Gastrocnemius medialis (tissue), 4 donors: ENCODE measurements around the gene GINS2. TPM values are rescaled to one million over a fixed set of nuclear protein-coding genes. Genes with fewer than 3 reads are reported as not detected.

Experiments
- ATAC-seq, 2 donors: fragments of 150-250 bp; one replicate each; pipeline ENCODE4 v1.9.1; 2016
- DNase-seq, 2 donors: peaks; one replicate each; pipeline ENCODE4 v3.0.0-alpha.2; 2019
- H3K27ac ChIP-seq, 4 donors: fragments of 200-600 bp; sonication (generic); 1 replicate in 1 of 4; 2 replicates in 3 of 4; pipeline ENCODE4 v1.5.1; 2016 to 2018; ENCODE audit warnings: mild to moderate bottlenecking in 2 of 4, moderate library complexity in 1 of 4
- H3K27me3 ChIP-seq, 3 donors: fragments of 200-600 bp; sonication (generic) in 2 of 3; 1 replicate in 1 of 3; 2 replicates in 2 of 3; pipeline versions ENCODE4 v1.5.1 to v1.6.0; 2016 to 2019; ENCODE audit warnings: mild to moderate bottlenecking in 1 of 3, moderate library complexity in 1 of 3
- H3K36me3 ChIP-seq, 2 donors: fragments of 200-600 bp; sonication (generic) in 1 of 2; one replicate each; pipeline ENCODE4 v1.5.1; 2017 to 2018
- H3K4me1 ChIP-seq, 2 donors: fragments of 200-600 bp; sonication (generic) in 1 of 2; one replicate each; pipeline ENCODE4 v1.5.1; 2016 to 2017; ENCODE audit warnings: mild to moderate bottlenecking in 2 of 2
- H3K4me3 ChIP-seq, 4 donors: fragments of 200-600 bp; sonication (generic) in 3 of 4; 1 replicate in 1 of 4; 2 replicates in 3 of 4; pipeline ENCODE4 v1.5.1; 2016 to 2019; ENCODE audit warnings: mild to moderate bottlenecking in 2 of 4
- H3K9me3 ChIP-seq, 3 donors: fragments of 200-600 bp; sonication (generic) in 2 of 3; 1 replicate in 1 of 3; 2 replicates in 2 of 3; pipeline ENCODE4 v1.5.1; 2016 to 2019
- CTCF ChIP-seq, 5 experiments: fragments of 450-650 bp in 3 of 5; fragments of 200-600 bp in 2 of 5; sonication (generic) in 2 of 5; IDR thresholded peaks in 4 of 5; conservative IDR thresholded peaks in 1 of 5; 1 replicate in 4 of 5; 2 replicates in 1 of 5; pipeline ENCODE4 v1.5.1; 2016 to 2019; ENCODE audit warnings: antibody characterized with exemption in 5 of 5, mild to moderate bottlenecking in 3 of 5, moderate library complexity in 3 of 5
- POLR2A ChIP-seq, 2 donors: fragments of 450-650 bp; IDR thresholded peaks; one replicate each; pipeline ENCODE4 v1.6.1; 2017; ENCODE audit warnings: antibody characterized with exemption in 2 of 2, mild to moderate bottlenecking in 2 of 2, moderate library complexity in 2 of 2
- in situ Hi-C, 4 donors: fragments of 200-750 bp; cut with MboI; loops; one replicate each; pipeline versions ENCODE4 v1.15.0 to v1.8.0; 2017; ENCODE audit warnings: low sequenced_read_pairs in 4 of 4
- intact Hi-C: fragments of 100-400 bp; cut with DNase I; formaldehyde crosslinking; loops from one replicate; pipeline ENCODE4 v1.15.1; 2023; ENCODE audit warnings: low total_unique reads
- total RNA-seq, 4 donors: library from RNA; depleted of rRNA; stranded (reverse); fragments of >200 nt; gene quantifications; one replicate each; pipeline versions ENCODE4 v1.1.0 to v1.2.3, GENCODE V29; 2016

The GINS2 gene
- total RNA-seq = 1 to 10 TPM in 2 of 4 donors, under 1 TPM in 1, not detected in 1; 0.33 to 1.6 (median 1.6) TPM

- H3K27ac ChIP-seq = no peak within 1 kb of the TSS
- H3K9me3 ChIP-seq = no peaks in the 10 kb centered on the region
- H3K36me3 ChIP-seq = no peaks in the 10 kb centered on the region
- in situ Hi-C loops (no loop called here), intact Hi-C loops (no loop called here)
- ATAC-seq = peak; percentile 97 to 98
- peaks cover 3 to 5% of the 10 kb centered on the region in 2 donors for H3K4me1 ChIP-seq
- TF ChIP-seq POLR2A (IDR thresholded peaks at IDR 0.05) (no peak), CTCF (IDR thresholded peaks at IDR 0.05 in 4 of 5, conservative IDR thresholded peaks at IDR 0.05 in 1 of 5) (no peak)
- no peaks in the 10 kb centered on the region for H3K27me3 ChIP-seq
- H3K4me3 ChIP-seq = peak within 1 kb of the TSS; percentile 62 to 83 (median 80)
- DNase-seq = peak; percentile 78 to 90
These were observed at the start of gene GINS2 for GRCh38 chr16:85688586-85689284. Gene GINS2 (minus strand): TSS chr16:85688954. CDS start chr16:85688898, 56 bp downstream.

GRCh38 chr16:85736921-85737320, 48.2 kb upstream of the GINS2 start:
- Histone ChIP-seq H3K9me3 (no peaks in the 10 kb centered on the region), H3K4me3 (no peak overlapping the region), H3K27me3 (no peaks in the 10 kb centered on the region), H3K27ac (no peak overlapping the region), H3K4me1 (no peaks in the 10 kb centered on the region), H3K36me3 (no peaks in the 10 kb centered on the region)
- no peak for DNase-seq
- no peak for ATAC-seq
- TF ChIP-seq POLR2A (IDR thresholded peaks at IDR 0.05) (no peak), CTCF (IDR thresholded peaks at IDR 0.05 in 4 of 5, conservative IDR thresholded peaks at IDR 0.05 in 1 of 5) (no peak)
- in situ Hi-C loops = no loop called here
- intact Hi-C loops = no loop called here

- H3K4me3 ChIP-seq = no peak overlapping the region
- in situ Hi-C loops = no loop called here
- intact Hi-C loops = no loop called here
- TF ChIP-seq POLR2A (IDR thresholded peaks at IDR 0.05) (no peak), CTCF (IDR thresholded peaks at IDR 0.05 in 4 of 5, conservative IDR thresholded peaks at IDR 0.05 in 1 of 5) (no peak)
- H3K9me3 ChIP-seq = no peaks in the 10 kb centered on the region
- no peaks in the 10 kb centered on the region for H3K27me3 ChIP-seq
- DNase-seq (no peak), ATAC-seq (no peak)
- no peaks in the 10 kb centered on the region for H3K36me3 ChIP-seq
- no peaks in the 10 kb centered on the region for H3K4me1 ChIP-seq
- H3K27ac ChIP-seq = no peak overlapping the region
These were observed 47.2 kb upstream of the GINS2 start for GRCh38 chr16:85735946-85736345.

- no peak for TF ChIP-seq CTCF (IDR thresholded peaks at IDR 0.05 in 4 of 5, conservative IDR thresholded peaks at IDR 0.05 in 1 of 5)
- TF ChIP-seq POLR2A (IDR thresholded peaks at IDR 0.05) = no peak
These were observed 46.5 kb upstream of the GINS2 start for GRCh38 chr16:85735225-85735635.

More at GRCh38 chr16:85735225-85735635, 46.5 kb upstream of the GINS2 start:
- Histone ChIP-seq H3K36me3 (no peaks in the 10 kb centered on the region), H3K4me3 (no peak overlapping the region), H3K9me3 (no peaks in the 10 kb centered on the region), H3K27ac (no peak overlapping the region), H3K4me1 (no peaks in the 10 kb centered on the region), H3K27me3 (no peaks in the 10 kb centered on the region)
- intact Hi-C loops = no loop called here
- no peak for DNase-seq
- no peak for ATAC-seq
- in situ Hi-C loops = no loop called here
